ENCODE data around the gene KDM4B. TPM values are rescaled to one million over a fixed set of nuclear protein-coding genes. Genes with fewer than 3 reads are reported as not detected.

Gene KDM4B
- total and polyA plus RNA-seq, 2 of the 8 experiments (the other 6 are each of a cell fraction or from before 2014, with no cell fraction given): 12.0 to 31.9 TPM

- TF ChIP-seq CHD7 (IDR thresholded peaks at IDR 0.05; ENCODE audit: insufficient replicate concordance, low read length): no peak
- no peak for TF ChIP-seq KDM5A (IDR thresholded peaks at IDR 0.05; ENCODE audit: low read length)
- no peak for TF ChIP-seq TAF7 (optimal IDR thresholded peaks at IDR 0.05; ENCODE audit: borderline replicate concordance, low read depth, low read length)
These were observed 27.8 kb downstream of the KDM4B start (continued) for GRCh38 chr19:4996701-4997100.
